Urinary bladder (tissue), 4 donors: Measurements from ENCODE around the gene PSAP. TPM values are rescaled to one million over a fixed set of nuclear protein-coding genes. Genes with fewer than 3 reads are reported as not detected.
"Not testable (repeated sequence)": the region's sequence is repeated elsewhere in the genome, so short reads cannot be mapped to it uniquely, and the experiment has no call there.

Experiments used
- DNase-seq: peaks from one replicate; pipeline ENCODE4 v3.0.0-alpha.2; 2015; ENCODE audit errors: extremely low spot score
- H3K27ac ChIP-seq: one replicate; pipeline ENCODE4 v1.5.1; 2013; ENCODE audit warnings: low read depth, mild to moderate bottlenecking, moderate library complexity
- H3K36me3 ChIP-seq: one replicate; pipeline ENCODE4 v1.6.1; 2013; ENCODE audit warnings: mild to moderate bottlenecking, moderate library complexity; ENCODE audit not compliant: insufficient read depth
- H3K4me1 ChIP-seq: one replicate; pipeline ENCODE4 v1.6.1; 2013; ENCODE audit warnings: mild to moderate bottlenecking, moderate library complexity; ENCODE audit not compliant: insufficient read depth
- H3K4me3 ChIP-seq: one replicate; pipeline ENCODE4 v1.5.1; 2013; ENCODE audit warnings: low read depth, low read length
- WGBS: extraction: QIAGEN DNeasy Blood & Tissue Kit; methylation state at CpG from one replicate; pipeline ENCODE4 v1.1.7; 2013; 5-methylcytosine and 5-hydroxymethylcytosine counted together
- polyA plus RNA-seq: library from polyadenylated mRNA; stranded (reverse); fragments of 200-250 nt; gene quantifications from one replicate; pipeline ENCODE4 v1.2.3, GENCODE V29; 2013
- total RNA-seq: library from RNA; depleted of rRNA; stranded (reverse); fragments of >200 nt; gene quantifications from one replicate; pipeline ENCODE4 v1.2.3, GENCODE V29; 2014
- donor health status: healthy with polysubstance abuse.
- donor health status: healthy.

The PSAP gene
- 424 TPM for total RNA-seq
- 964 TPM for polyA plus RNA-seq

- no peaks in the 10 kb centered on the region for H3K36me3 ChIP-seq
- WGBS: under 1% methylated on average over 49 of the region's 49 CpGs
- H3K4me3 ChIP-seq: peak within 1 kb of the TSS; percentile 87
- peak; percentile 96 for DNase-seq
- H3K4me1 ChIP-seq: no peaks in the 10 kb centered on the region
- peak within 1 kb of the TSS; percentile 97 for H3K27ac ChIP-seq
These were observed at the start of gene PSAP for GRCh38 chr10:71850743-71851464. Gene PSAP (minus strand): TSS chr10:71851251. CDS start chr10:71851221, 30 bp downstream.

- Histone ChIP-seq H3K4me1 (no peaks in the 10 kb centered on the region), H3K36me3 (no peaks in the 10 kb centered on the region), H3K27ac (no peak overlapping the region), H3K4me3 (no peak overlapping the region)
- DNase-seq: no peak
- WGBS: 94% methylated on average over 14 of the region's 14 CpGs
These were observed 49.6 kb upstream of the PSAP start for GRCh38 chr10:71900441-71901180.

GRCh38 chr10:71899665-71900412 lies 48.8 kb upstream of the PSAP start:
- H3K36me3 ChIP-seq: no peaks in the 10 kb centered on the region
- DNase-seq: no peak
- WGBS: 90% methylated on average over 3 of the region's 3 CpGs
- no peaks in the 10 kb centered on the region for H3K4me1 ChIP-seq
- no peak overlapping the region for H3K4me3 ChIP-seq
- no peak overlapping the region for H3K27ac ChIP-seq

- WGBS: 91% methylated on average over 5 of the region's 5 CpGs
- not testable (repeated sequence) for H3K4me3 ChIP-seq, DNase-seq, H3K27ac ChIP-seq, H3K4me1 ChIP-seq, H3K36me3 ChIP-seq
These were observed 47.3 kb upstream of the PSAP start for GRCh38 chr10:71898346-71898745.

- no peak for DNase-seq
- no peaks in the 10 kb centered on the region for H3K4me1 ChIP-seq
- no peaks in the 10 kb centered on the region for H3K36me3 ChIP-seq
- no peak overlapping the region for H3K27ac ChIP-seq
- no peak overlapping the region for H3K4me3 ChIP-seq
- 83% methylated on average over 8 of the region's 8 CpGs for WGBS
These were observed 42.9 kb upstream of the PSAP start for GRCh38 chr10:71893920-71894319.

- Histone ChIP-seq H3K27ac (no peak overlapping the region), H3K4me1 (no peaks in the 10 kb centered on the region), H3K4me3 (no peak overlapping the region), H3K36me3 (no peaks in the 10 kb centered on the region)
- 83% methylated on average over 12 of the region's 12 CpGs for WGBS
- no peak for DNase-seq
These were observed 42.3 kb upstream of the PSAP start for GRCh38 chr10:71893258-71893815.

- Histone ChIP-seq H3K27ac (no peak overlapping the region), H3K36me3 (no peaks in the 10 kb centered on the region), H3K4me1 (no peaks in the 10 kb centered on the region), H3K4me3 (no peak overlapping the region)
- WGBS: 79% methylated on average over 7 of the region's 7 CpGs
- no peak for DNase-seq
These were observed 40.4 kb upstream of the PSAP start for GRCh38 chr10:71891437-71891836.

GRCh38 chr10:71889388-71889987 lies 38.4 kb upstream of the PSAP start:
- WGBS: 41% methylated on average over 9 of the region's 9 CpGs
- Histone ChIP-seq H3K36me3 (no peaks in the 10 kb centered on the region), H3K4me1 (no peaks in the 10 kb centered on the region), H3K4me3 (no peak overlapping the region), H3K27ac (no peak overlapping the region)
- no peak for DNase-seq

GRCh38 chr10:71888623-71889387 lies 37.8 kb upstream of the PSAP start:
- DNase-seq: no peak
- Histone ChIP-seq H3K4me1 (no peaks in the 10 kb centered on the region), H3K27ac (peak overlapping the region; percentile 14), H3K36me3 (no peaks in the 10 kb centered on the region), H3K4me3 (peak overlapping the region; percentile 34)
- WGBS: under 1% methylated on average over 48 of the region's 48 CpGs

GRCh38 chr10:71888248-71888622 lies 37.2 kb upstream of the PSAP start:
- H3K4me3 ChIP-seq: peak overlapping the region; percentile 34
- H3K36me3 ChIP-seq: no peaks in the 10 kb centered on the region
- WGBS: 58% methylated on average over 8 of the region's 8 CpGs
- H3K4me1 ChIP-seq: no peaks in the 10 kb centered on the region
- no peak for DNase-seq
- H3K27ac ChIP-seq: no peak overlapping the region

- no peak for DNase-seq
- no peaks in the 10 kb centered on the region for H3K36me3 ChIP-seq
- no peaks in the 10 kb centered on the region for H3K4me1 ChIP-seq
- WGBS: 90% methylated on average over 4 of the region's 4 CpGs
- no peak overlapping the region for H3K27ac ChIP-seq
- no peak overlapping the region for H3K4me3 ChIP-seq
These were observed 36.7 kb upstream of the PSAP start for GRCh38 chr10:71887743-71888142.

- Histone ChIP-seq H3K27ac (no peak overlapping the region), H3K4me1 (no peaks in the 10 kb centered on the region)
These were observed 32.0 kb upstream of the PSAP start for GRCh38 chr10:71882813-71883659.

More at GRCh38 chr10:71882813-71883659, 32.0 kb upstream of the PSAP start:
- no peak for DNase-seq
- Histone ChIP-seq H3K4me3 (no peak overlapping the region), H3K36me3 (no peaks in the 10 kb centered on the region)
- 61% methylated on average over 10 of the region's 10 CpGs for WGBS
